Thoracic aorta (tissue), 2 donors: ENCODE results near the gene PLD6. TPM values are rescaled to one million over a fixed set of nuclear protein-coding genes. Genes with fewer than 3 reads are reported as not detected.

ENCODE experiments used
- ATAC-seq: fragments of 150-250 bp; one replicate; pipeline ENCODE4 v1.8.0; 2017; ENCODE audit warnings: low read depth; ENCODE audit not compliant: insufficient number of reproducible peaks, low FRiP score
- DNase-seq: peaks from one replicate; pipeline ENCODE4 v3.0.0-alpha.2; 2020; ENCODE audit warnings: low spot score
- H3K27ac ChIP-seq, 2 donors: fragments of 200-600 bp; sonication (generic); 1 replicate in 1 of 2; 2 replicates in 1 of 2; pipeline ENCODE4 v1.5.1; 2016; ENCODE audit warnings: mild to moderate bottlenecking in 2 of 2, moderate library complexity in 2 of 2
- H3K27me3 ChIP-seq: fragments of 200-600 bp; sonication (generic); replicated peaks from 2 replicates; pipeline ENCODE4 v1.6.0; 2016; ENCODE audit warnings: mild to moderate bottlenecking; ENCODE audit not compliant: insufficient read depth
- H3K36me3 ChIP-seq: fragments of 200-600 bp; sonication (generic); one replicate; pipeline ENCODE4 v1.5.1; 2016
- H3K4me1 ChIP-seq, 2 donors: fragments of 200-600 bp; sonication (generic); 1 replicate in 1 of 2; 2 replicates in 1 of 2; pipeline versions ENCODE4 v1.5.1 to v1.6.0; 2016; ENCODE audit warnings: low read depth in 2 of 2, mild to moderate bottlenecking in 1 of 2; ENCODE audit not compliant: control insufficient read depth in 1 of 2
- H3K4me3 ChIP-seq: fragments of 200-600 bp; sonication (generic); 2 replicates; pipeline ENCODE4 v1.5.1; 2016; ENCODE audit warnings: mild to moderate bottlenecking
- H3K9me3 ChIP-seq: fragments of 200-600 bp; sonication (generic); 2 replicates; pipeline ENCODE4 v1.5.1; 2016
- CTCF ChIP-seq: fragments of 200-600 bp; sonication (generic); IDR thresholded peaks from one replicate; pipeline ENCODE4 v1.5.1; 2019; ENCODE audit warnings: antibody characterized with exemption
- total RNA-seq, 2 donors: library from RNA; depleted of rRNA; stranded (reverse); fragments of >200 nt; gene quantifications; one replicate each; pipeline versions ENCODE4 v1.1.0 to v1.2.3, GENCODE V29; 2016

Gene PLD6
- total RNA-seq, 2 donors from 2014 or later: 0.68 to 5.5 TPM

DNA sequence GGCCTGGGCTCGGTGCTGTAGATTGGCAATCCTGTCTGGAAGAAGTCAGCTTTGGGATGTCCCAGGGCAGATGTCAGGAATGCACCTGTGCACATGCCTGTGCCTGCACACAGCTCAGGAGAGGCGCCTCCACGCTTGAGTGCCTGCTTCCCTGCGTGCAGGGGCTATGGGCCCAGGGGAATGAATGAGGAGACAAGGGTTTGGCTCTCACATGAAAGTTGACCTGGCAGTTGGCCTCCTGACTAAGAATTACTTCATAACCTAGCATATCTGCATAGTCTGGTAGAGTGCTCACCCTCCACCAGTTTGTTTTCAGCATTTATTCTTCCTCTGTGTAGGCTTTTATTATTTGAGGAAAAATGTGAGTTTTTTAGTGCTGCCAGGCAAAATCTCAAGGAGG lies 50.0 kb downstream of the PLD6 start:
- no peak overlapping the region for H3K4me3 ChIP-seq
- H3K27ac ChIP-seq: no peak overlapping the region
- H3K27me3 ChIP-seq: no peaks in the 10 kb centered on the region
- H3K9me3 ChIP-seq: no peaks in the 10 kb centered on the region
- no peak for TF ChIP-seq CTCF
- H3K36me3 ChIP-seq: peaks cover 73% of the 10 kb centered on the region
- H3K4me1 ChIP-seq: peaks cover 15 to 28% of the 10 kb centered on the region in 2 donors
- DNase-seq (no peak), ATAC-seq (no peak)

DNA sequence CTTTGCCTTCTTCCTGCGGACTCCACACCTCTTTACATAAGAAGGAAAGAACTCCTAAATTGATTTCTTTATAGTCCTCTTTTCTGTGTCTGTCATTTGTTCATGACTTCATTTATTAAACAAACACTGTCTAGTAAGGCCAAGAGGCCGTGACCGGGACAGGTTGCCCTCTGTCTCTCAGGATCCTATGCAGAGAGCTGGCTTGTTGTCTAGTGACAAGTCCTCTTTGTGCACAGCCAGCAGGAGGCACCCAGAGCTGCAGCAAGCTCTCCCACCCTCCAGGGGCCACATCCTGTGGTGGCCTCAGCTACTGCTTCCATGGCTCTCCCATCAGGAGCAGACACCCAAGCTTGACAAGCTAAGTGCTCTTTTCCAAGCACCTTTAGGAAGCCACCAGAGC lies 50.6 kb downstream of the PLD6 start:
- ATAC-seq: no peak
- Histone ChIP-seq H3K4me3 (no peak overlapping the region), H3K36me3 (peaks cover 67% of the 10 kb centered on the region), H3K9me3 (no peaks in the 10 kb centered on the region), H3K27me3 (no peaks in the 10 kb centered on the region), H3K4me1 (peaks cover 19 to 29% of the 10 kb centered on the region in 2 donors), H3K27ac (no peak overlapping the region)
- no peak for TF ChIP-seq CTCF
- no peak for DNase-seq

DNA sequence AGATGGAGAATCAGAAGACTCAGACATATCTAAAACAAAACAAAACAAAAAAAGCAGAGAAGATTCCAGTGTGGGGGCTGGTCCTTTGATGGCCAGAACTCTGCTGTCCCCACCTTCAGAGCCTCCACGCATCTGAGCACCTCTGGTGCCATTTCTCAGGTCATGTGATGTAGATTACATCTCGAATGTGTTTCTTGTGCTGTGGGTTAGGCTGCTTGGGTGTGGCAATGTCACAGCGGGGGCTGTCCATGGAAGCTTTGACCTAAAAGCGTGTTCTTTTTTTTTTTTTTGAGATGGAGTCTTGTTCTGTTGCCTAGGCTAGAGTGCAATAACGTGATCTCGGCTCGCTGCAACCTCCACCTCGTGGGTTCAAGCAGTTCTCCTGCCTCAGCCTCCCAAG lies 51.2 kb downstream of the PLD6 start:
- ATAC-seq (no peak), DNase-seq (no peak)
- H3K27ac ChIP-seq: no peak overlapping the region
- peaks cover 20 to 29% of the 10 kb centered on the region in 2 donors for H3K4me1 ChIP-seq
- peaks cover 62% of the 10 kb centered on the region for H3K36me3 ChIP-seq
- no peak for TF ChIP-seq CTCF
- no peaks in the 10 kb centered on the region for H3K27me3 ChIP-seq
- H3K4me3 ChIP-seq: no peak overlapping the region
- no peaks in the 10 kb centered on the region for H3K9me3 ChIP-seq

- no peak for TF ChIP-seq CTCF
- peaks cover 59% of the 10 kb centered on the region for H3K36me3 ChIP-seq
- H3K9me3 ChIP-seq: no peaks in the 10 kb centered on the region
- H3K4me1 ChIP-seq: peaks cover 20 to 29% of the 10 kb centered on the region in 2 donors
- DNase-seq: no peak
- no peak for ATAC-seq
- H3K27ac ChIP-seq: no peak overlapping the region
- H3K4me3 ChIP-seq: no peak overlapping the region
- H3K27me3 ChIP-seq: no peaks in the 10 kb centered on the region
Observed at GRCh38 chr17:17154556-17154955, 51.6 kb downstream of the PLD6 start.

DNA sequence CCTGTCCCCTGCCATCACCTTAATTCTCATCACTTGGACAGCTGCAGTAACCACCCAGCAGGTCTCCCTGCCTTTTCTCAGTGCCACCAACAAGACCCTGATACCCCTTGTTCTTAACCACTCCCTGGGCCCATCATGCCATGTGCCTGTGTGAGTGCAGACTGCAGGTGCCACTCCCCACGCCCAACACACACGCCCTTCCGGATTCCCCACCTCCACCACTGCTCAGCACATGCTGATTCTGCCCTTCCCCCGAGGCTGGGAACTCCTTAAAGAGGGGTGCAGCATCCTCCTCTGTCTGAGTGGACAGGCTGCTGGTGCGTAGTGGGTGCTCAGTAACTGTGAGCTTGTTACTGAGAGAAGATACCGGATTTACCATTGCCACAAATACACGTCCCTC lies 52.4 kb downstream of the PLD6 start:
- ATAC-seq: no peak
- Histone ChIP-seq H3K4me3 (no peak overlapping the region), H3K36me3 (peaks cover 51% of the 10 kb centered on the region), H3K27ac (no peak overlapping the region), H3K27me3 (no peaks in the 10 kb centered on the region), H3K4me1 (peaks cover 20 to 29% of the 10 kb centered on the region in 2 donors), H3K9me3 (no peaks in the 10 kb centered on the region)
- no peak for TF ChIP-seq CTCF
- no peak for DNase-seq
